Loucy (cell line): Measurements from ENCODE around the gene GPC5.

ENCODE experiments used
- H2AFZ ChIP-seq: fragments of 200-600 bp; sonication (generic); 2 replicates; pipeline ENCODE4 v1.6.0; 2016; ENCODE audit warnings: antibody characterized with exemption, mild to moderate bottlenecking, low read length, moderate library complexity
- H3F3A ChIP-seq: fragments of 200-600 bp; 2 replicates; pipeline ENCODE4 v1.6.0; 2016; ENCODE audit warnings: antibody characterized with exemption, low read depth, mild to moderate bottlenecking
- H3K27me3 ChIP-seq: fragments of 200-600 bp; sonication (generic); 2 replicates; pipeline ENCODE4 v1.6.1; 2014; ENCODE audit warnings: low read length, mild to moderate bottlenecking; ENCODE audit not compliant: insufficient read depth, poor library complexity, severe bottlenecking
- H3K36me3 ChIP-seq: fragments of 200-600 bp; sonication (generic); 2 replicates; pipeline ENCODE4 v1.6.1; 2016; ENCODE audit warnings: low read length; ENCODE audit not compliant: insufficient read depth
- H3K4me1 ChIP-seq: fragments of 200-600 bp; sonication (generic); 2 replicates; pipeline ENCODE4 v1.5.1; 2014; ENCODE audit warnings: low read length, mild to moderate bottlenecking; ENCODE audit not compliant: insufficient read depth, poor library complexity, severe bottlenecking
- H3K4me2 ChIP-seq: fragments of 200-600 bp; sonication (generic); 2 replicates; pipeline ENCODE4 v1.6.0; 2014; ENCODE audit warnings: antibody characterized with exemption, low read length, low read depth, mild to moderate bottlenecking; ENCODE audit not compliant: poor library complexity, severe bottlenecking
- H3K4me3 ChIP-seq: fragments of 200-600 bp; sonication (generic); 2 replicates; pipeline ENCODE4 v1.5.1; 2014; ENCODE audit warnings: low read length, mild to moderate bottlenecking, mixed read lengths; ENCODE audit not compliant: poor library complexity, severe bottlenecking
- H3K79me2 ChIP-seq: fragments of 200-600 bp; sonication (generic); 2 replicates; pipeline ENCODE4 v1.6.1; 2014; ENCODE audit warnings: low read length; ENCODE audit not compliant: insufficient read depth
- H3K9ac ChIP-seq: fragments of 200-600 bp; sonication (generic); 2 replicates; pipeline ENCODE4 v1.6.0; 2014; ENCODE audit warnings: mild to moderate bottlenecking, low read depth, low read length, moderate library complexity; ENCODE audit not compliant: poor library complexity, severe bottlenecking
- H3K9me2 ChIP-seq: fragments of 200-600 bp; sonication (generic); replicated peaks from 2 replicates; pipeline ENCODE4 v1.6.1; 2016; ENCODE audit warnings: low read depth, low read length, mixed read lengths
- H3K9me3 ChIP-seq: fragments of 200-600 bp; sonication (generic); 2 replicates; pipeline ENCODE4 v1.6.1; 2014; ENCODE audit warnings: mild to moderate bottlenecking, antibody characterized with exemption, low read length, low read depth; ENCODE audit not compliant: insufficient read depth
- H4K20me1 ChIP-seq: fragments of 200-600 bp; sonication (generic); 2 replicates; pipeline ENCODE4 v1.6.0; 2014; ENCODE audit warnings: antibody characterized with exemption, low read length, mild to moderate bottlenecking; ENCODE audit not compliant: insufficient read depth, poor library complexity, severe bottlenecking
- EZH2phosphoT487 ChIP-seq: fragments of 200-600 bp; IDR thresholded peaks from 2 replicates; pipeline ENCODE4 v1.6.1; 2018; ENCODE audit warnings: antibody characterized with exemption, mild to moderate bottlenecking, moderate library complexity, borderline replicate concordance
- TF ChIP-seq, protein P1 (sequence below): fragments of 200-600 bp; sonication (generic); conservative IDR thresholded peaks from 2 replicates; pipeline ENCODE4 v1.5.1; 2014; ENCODE audit warnings: mild to moderate bottlenecking, antibody characterized with exemption, low read length

Gene GPC5

DNA sequence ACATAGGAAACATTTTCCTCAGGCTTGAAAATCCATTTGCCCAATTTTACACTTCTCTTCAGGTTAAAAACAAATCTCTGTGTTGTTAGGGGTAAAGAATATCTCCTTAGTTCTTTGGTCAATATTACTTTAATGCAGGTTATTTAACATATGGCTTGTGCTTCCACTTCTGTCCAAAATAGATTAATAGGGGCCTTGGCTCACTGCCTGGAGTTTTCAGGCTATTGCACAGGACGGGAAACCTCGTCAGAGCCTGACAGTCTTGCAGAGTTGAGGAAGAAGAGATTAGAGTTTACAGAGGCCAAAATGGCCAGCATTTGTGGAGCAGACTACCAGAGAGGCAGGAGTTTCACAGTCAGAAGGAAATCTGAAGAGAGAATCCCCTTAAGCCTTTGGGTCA is 964.3 kb downstream of the GPC5 start:
- H3K9ac ChIP-seq, result no peak overlapping the region
- H3K4me1 ChIP-seq, result no peaks in the 10 kb centered on the region
- no peaks in the 10 kb centered on the region for H3K27me3 ChIP-seq
- no peaks in the 10 kb centered on the region for H3K79me2 ChIP-seq
- H3K9me3 ChIP-seq, result no peaks in the 10 kb centered on the region
- H3K4me3 ChIP-seq, result no peak overlapping the region
- H3K9me2 ChIP-seq, result no peaks in the 10 kb centered on the region
- H3K4me2 ChIP-seq, result no peak overlapping the region
- no peaks in the 10 kb centered on the region for H3K36me3 ChIP-seq
- H3F3A ChIP-seq, result no peaks in the 10 kb centered on the region
- TF ChIP-seq, protein P1, sequence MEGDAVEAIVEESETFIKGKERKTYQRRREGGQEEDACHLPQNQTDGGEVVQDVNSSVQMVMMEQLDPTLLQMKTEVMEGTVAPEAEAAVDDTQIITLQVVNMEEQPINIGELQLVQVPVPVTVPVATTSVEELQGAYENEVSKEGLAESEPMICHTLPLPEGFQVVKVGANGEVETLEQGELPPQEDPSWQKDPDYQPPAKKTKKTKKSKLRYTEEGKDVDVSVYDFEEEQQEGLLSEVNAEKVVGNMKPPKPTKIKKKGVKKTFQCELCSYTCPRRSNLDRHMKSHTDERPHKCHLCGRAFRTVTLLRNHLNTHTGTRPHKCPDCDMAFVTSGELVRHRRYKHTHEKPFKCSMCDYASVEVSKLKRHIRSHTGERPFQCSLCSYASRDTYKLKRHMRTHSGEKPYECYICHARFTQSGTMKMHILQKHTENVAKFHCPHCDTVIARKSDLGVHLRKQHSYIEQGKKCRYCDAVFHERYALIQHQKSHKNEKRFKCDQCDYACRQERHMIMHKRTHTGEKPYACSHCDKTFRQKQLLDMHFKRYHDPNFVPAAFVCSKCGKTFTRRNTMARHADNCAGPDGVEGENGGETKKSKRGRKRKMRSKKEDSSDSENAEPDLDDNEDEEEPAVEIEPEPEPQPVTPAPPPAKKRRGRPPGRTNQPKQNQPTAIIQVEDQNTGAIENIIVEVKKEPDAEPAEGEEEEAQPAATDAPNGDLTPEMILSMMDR, result no peak
- TF ChIP-seq EZH2phosphoT487, result no peak
- H4K20me1 ChIP-seq, result no peaks in the 10 kb centered on the region
- no peak overlapping the region for H2AFZ ChIP-seq

- no peaks in the 10 kb centered on the region for H3F3A ChIP-seq
- H3K79me2 ChIP-seq, result no peaks in the 10 kb centered on the region
- H3K4me3 ChIP-seq, result no peak overlapping the region
- H2AFZ ChIP-seq, result no peak overlapping the region
- no peaks in the 10 kb centered on the region for H3K9me2 ChIP-seq
- TF ChIP-seq EZH2phosphoT487, result no peak
- TF ChIP-seq, protein P1, result no peak
- H3K9me3 ChIP-seq, result no peaks in the 10 kb centered on the region
- no peaks in the 10 kb centered on the region for H4K20me1 ChIP-seq
- H3K9ac ChIP-seq, result no peak overlapping the region
- H3K4me2 ChIP-seq, result no peak overlapping the region
- no peaks in the 10 kb centered on the region for H3K4me1 ChIP-seq
- H3K27me3 ChIP-seq, result no peaks in the 10 kb centered on the region
- H3K36me3 ChIP-seq, result no peaks in the 10 kb centered on the region
Observed at GRCh38 chr13:92365904-92366303, 967.5 kb downstream of the GPC5 start.

DNA sequence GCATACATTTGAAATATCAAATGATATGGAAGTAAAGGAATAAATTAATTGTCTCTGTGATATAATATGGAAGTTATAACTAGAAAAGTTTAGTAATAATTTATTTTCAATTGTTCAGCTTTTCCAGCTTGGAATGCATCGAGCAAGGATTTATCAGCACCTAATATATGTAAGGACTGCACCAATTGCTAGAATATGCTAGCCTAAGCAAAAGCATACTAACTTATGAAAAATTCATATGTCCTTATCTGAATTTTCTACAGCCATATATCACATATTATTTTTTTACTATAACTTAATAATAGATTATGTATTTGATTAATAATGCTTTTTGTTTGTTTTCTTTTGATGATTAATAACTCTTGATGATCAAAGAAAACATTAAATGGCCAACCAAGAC is 979.0 kb downstream of the GPC5 start:
- Histone ChIP-seq H3K4me3 (no peak overlapping the region), H3K36me3 (no peaks in the 10 kb centered on the region), H2AFZ (no peak overlapping the region), H3K4me2 (no peak overlapping the region), H3K9me3 (no peaks in the 10 kb centered on the region), H3F3A (no peaks in the 10 kb centered on the region), H3K9me2 (no peaks in the 10 kb centered on the region), H3K79me2 (no peaks in the 10 kb centered on the region), H3K9ac (no peak overlapping the region), H4K20me1 (no peaks in the 10 kb centered on the region), H3K27me3 (no peaks in the 10 kb centered on the region), H3K4me1 (no peaks in the 10 kb centered on the region)
- TF ChIP-seq EZH2phosphoT487, result no peak
- TF ChIP-seq, protein P1, result no peak
